Glomerular visceral epithelial cell (primary cell): ENCODE results near the gene UNC13B.
"Not testable (repeated sequence)": the region's sequence is repeated elsewhere in the genome, so short reads cannot be mapped to it uniquely, and the experiment has no call there.

Source experiments
- DNase-seq: peaks from one replicate; pipeline ENCODE4 v3.0.0-alpha.2; 2016; ENCODE audit errors: extremely low spot score

UNC13B gene

GRCh38 chr9:35374910-35375309, 213.1 kb downstream of the UNC13B start:
- DNase-seq: no peak

- no peak for DNase-seq
Observed at GRCh38 chr9:35380039-35380438, 218.2 kb downstream of the UNC13B start.

GRCh38 chr9:35380619-35381018, 218.8 kb downstream of the UNC13B start:
- no peak for DNase-seq

- DNase-seq: peak; percentile 3
Observed at GRCh38 chr9:35385042-35385441, 223.2 kb downstream of the UNC13B start.

- no peak for DNase-seq
Observed at GRCh38 chr9:35395076-35395705, 233.4 kb downstream of the UNC13B start.

- DNase-seq: no peak
Observed at GRCh38 chr9:35395706-35396101, 233.9 kb downstream of the UNC13B start.

GRCh38 chr9:35396560-35397215, 234.9 kb downstream of the UNC13B start:
- DNase-seq: no peak

- DNase-seq: no peak
Observed at GRCh38 chr9:35397216-35397698, 235.4 kb downstream of the UNC13B start.

GRCh38 chr9:35397923-35398322, 236.1 kb downstream of the UNC13B start:
- DNase-seq: no peak

- DNase-seq: no peak
Observed at GRCh38 chr9:35398651-35399335, 237.0 kb downstream of the UNC13B start.

GRCh38 chr9:35404865-35405264, 243.1 kb downstream of the UNC13B start:
- no peak for DNase-seq

GRCh38 chr9:35406183-35406959, 244.6 kb downstream of the UNC13B start:
- DNase-seq: no peak

- DNase-seq: no peak
Observed at GRCh38 chr9:35407846-35408245, 246.0 kb downstream of the UNC13B start.

GRCh38 chr9:35409434-35409833, 247.6 kb downstream of the UNC13B start:
- DNase-seq: not testable (repeated sequence)

- no peak for DNase-seq
Observed at GRCh38 chr9:35414889-35415288, 253.1 kb downstream of the UNC13B start.

GRCh38 chr9:35415402-35416097, 253.7 kb downstream of the UNC13B start:
- peak; percentile 6 for DNase-seq

- no peak for DNase-seq
Observed at GRCh38 chr9:35416098-35416427, 254.3 kb downstream of the UNC13B start.

GRCh38 chr9:35422346-35422745, 260.5 kb downstream of the UNC13B start:
- DNase-seq: no peak

GRCh38 chr9:35422753-35423152, 260.9 kb downstream of the UNC13B start:
- no peak for DNase-seq

- peak; percentile 25 for DNase-seq
Observed at GRCh38 chr9:35423499-35423898, 261.7 kb downstream of the UNC13B start.
